DMS114 treated with DMSO at 0.1 percent for 48 hours (cell line): ENCODE results near the gene KCNK5.

Source experiments
- DNase-seq: peaks from one replicate; lab custom pipeline; 2025; ENCODE audit not compliant: unreplicated experiment; lab: John Stamatoyannopoulos, UW

KCNK5 gene

GRCh38 chr6:39143238-39143930, 85.9 kb downstream of the KCNK5 start:
- no peak for DNase-seq

- no peak for DNase-seq
Observed at GRCh38 chr6:39140556-39141167, 88.6 kb downstream of the KCNK5 start.
